Measurements from ENCODE around the gene LIME1. TPM values are rescaled to one million over a fixed set of nuclear protein-coding genes. Genes with fewer than 3 reads are reported as not detected.

LIME1 gene
- total and polyA plus RNA-seq, 2 of the 4 experiments (the other 2 are of a cell fraction), result 0.36 to 7.8 TPM

GRCh38 chr20:63744574-63745423 is 8.3 kb downstream of the LIME1 start:
- H3K4me3 ChIP-seq (ENCODE audit: insufficient read depth, low read depth, low read length), result no peak overlapping the region
- H2AK5ac ChIP-seq (ENCODE audit: low read depth, low read length), result no peak overlapping the region
- H2AFZ ChIP-seq (replicated peaks; ENCODE audit: low read length, poor library complexity), result no peak overlapping the region
- H3K4me2 ChIP-seq (ENCODE audit: low read depth, low read length), result no peak overlapping the region
- no peak overlapping the region for H2BK5ac ChIP-seq (ENCODE audit: low read depth, low read length, poor library complexity, severe bottlenecking)
- WGBS, 2 experiments (ENCODE audit: extremely low coverage in 2 of 2, insufficient read length in 1 of 2), result 91% methylated on average over 6 of the region's 25 CpGs; no CpG with 5 or more reads in 1 of the 2 experiments
- in situ Hi-C loops (cut with MboI; ENCODE audit: low sequenced_read_pairs), result no loop called here
- H3K56ac ChIP-seq (ENCODE audit: extremely low read depth, insufficient read depth, low read length), result no peak overlapping the region
- intact Hi-C loops (cut with micrococcal nuclease), result no loop called here
- no peaks in the 10 kb centered on the region for H3K27me3 ChIP-seq (ENCODE audit: control insufficient read depth, insufficient read depth, low read length)
- H4K8ac ChIP-seq (ENCODE audit: low read depth in 2 of 2, low read length in 2 of 2), result 0 out of 4 replicates have a peak overlapping the region, but pooled peaks of 1 of the 2 experiments have one; percentile 19
- H3K79me1 ChIP-seq (ENCODE audit: low read depth in 1 of 2, low read length in 2 of 2), result peaks cover 4 to 9% of the 10 kb centered on the region in 2 experiments; a peak in 2 of 4 replicates
- no peak overlapping the region for H2AK9ac ChIP-seq (replicated peaks; ENCODE audit: low read depth, low read length, poor library complexity)
- ChIA-PET POLR2A (ENCODE audit: unreplicated experiment) (interaction anchor here (0.7 kb wide), 1 partner anchor 86 kb away, joined by 3 read pairs; the partner anchor contains the start of gene RTEL1), CTCF (no interaction called here)
- dilution Hi-C loops (cut with HindIII; ENCODE audit: low sequenced_read_pairs, unreplicated experiment), result no loop called here
- no peak overlapping the region for H2BK120ac ChIP-seq (ENCODE audit: low read depth, low read length)
- ATAC-seq (ENCODE audit: low read depth) (no peak), DNase-seq (no peak)
- peaks cover 5% of the 10 kb centered on the region for H3K4me1 ChIP-seq (ENCODE audit: control insufficient read depth, insufficient read depth, low read length)
- no peak overlapping the region for H3K27ac ChIP-seq (ENCODE audit: insufficient read depth, low read length)
- H3K9me3 ChIP-seq (ENCODE audit: control insufficient read depth, insufficient read depth, low read length), result no peaks in the 10 kb centered on the region
- no peak overlapping the region for H3K18ac ChIP-seq (ENCODE audit: low read depth, low read length)
- BruUV-seq (replicated peaks), result no TSS peak
- H4K91ac ChIP-seq (ENCODE audit: insufficient read depth, low read depth, low read length), result no peak overlapping the region
- peaks cover 30% of the 10 kb centered on the region; the same call in 1 of the 2 replicates for H3K36me3 ChIP-seq (ENCODE audit: control insufficient read depth, insufficient read depth, low read length)
- H2BK15ac ChIP-seq (ENCODE audit: low read depth, low read length), result no peak overlapping the region
- no peak overlapping the region for H3K9ac ChIP-seq (ENCODE audit: low read depth, low read length)
- H3K14ac ChIP-seq (replicated peaks; ENCODE audit: low read depth, low read length), result no peak overlapping the region
- H4K20me1 ChIP-seq (ENCODE audit: insufficient read depth, low read length), result peaks cover 11% of the 10 kb centered on the region
- H4K5ac ChIP-seq (ENCODE audit: low read depth, low read length), result no peak overlapping the region
- no peak overlapping the region for H2BK20ac ChIP-seq (ENCODE audit: low read depth, low read length)
- no peak overlapping the region for H3K4ac ChIP-seq (ENCODE audit: low read depth, low read length)
- no peak overlapping the region for H3K23ac ChIP-seq (ENCODE audit: low read depth, low read length)
- no peaks in the 10 kb centered on the region for H3K9me1 ChIP-seq (ENCODE audit: insufficient read depth, low read length)
- TF ChIP-seq CTCF (conservative IDR thresholded peaks at IDR 0.05; ENCODE audit: low read depth, low read length), result no peak
- TF ChIP-seq POLR2A (IDR thresholded peaks at IDR 0.05; ENCODE audit: low read depth, low read length), result no peak
- no peak for TF ChIP-seq FOS (IDR thresholded peaks at IDR 0.05; ENCODE audit: low read depth, low read length)
- TF ChIP-seq, protein P1, sequence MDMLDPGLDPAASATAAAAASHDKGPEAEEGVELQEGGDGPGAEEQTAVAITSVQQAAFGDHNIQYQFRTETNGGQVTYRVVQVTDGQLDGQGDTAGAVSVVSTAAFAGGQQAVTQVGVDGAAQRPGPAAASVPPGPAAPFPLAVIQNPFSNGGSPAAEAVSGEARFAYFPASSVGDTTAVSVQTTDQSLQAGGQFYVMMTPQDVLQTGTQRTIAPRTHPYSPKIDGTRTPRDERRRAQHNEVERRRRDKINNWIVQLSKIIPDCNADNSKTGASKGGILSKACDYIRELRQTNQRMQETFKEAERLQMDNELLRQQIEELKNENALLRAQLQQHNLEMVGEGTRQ (IDR thresholded peaks at IDR 0.05; ENCODE audit: low read depth, low read length), result no peak
- no peak for TF ChIP-seq MXI1 (IDR thresholded peaks at IDR 0.05; ENCODE audit: borderline replicate concordance, low read depth, low read length)
- TF ChIP-seq SMC3 (IDR thresholded peaks at IDR 0.05; ENCODE audit: low read depth, low read length), result no peak
- TF ChIP-seq RFX5 (IDR thresholded peaks at IDR 0.05; ENCODE audit: low read depth, low read length), result no peak
- no peak for TF ChIP-seq MAZ (IDR thresholded peaks at IDR 0.05; ENCODE audit: borderline replicate concordance, low read depth, low read length)
- no peak for TF ChIP-seq RCOR1 (IDR thresholded peaks at IDR 0.05; ENCODE audit: insufficient replicate concordance, low read length)
- no peak for TF ChIP-seq CEBPB (IDR thresholded peaks at IDR 0.05; ENCODE audit: low read depth, low read length)
- TF ChIP-seq BHLHE40 (IDR thresholded peaks at IDR 0.05; ENCODE audit: low read depth, low read length), result no peak
- TF ChIP-seq ELK1 (IDR thresholded peaks at IDR 0.05; ENCODE audit: borderline replicate concordance, low read depth, low read length), result no peak
- no peak for TF ChIP-seq CHD1 (IDR thresholded peaks at IDR 0.05; ENCODE audit: low read depth, low read length)
- TF ChIP-seq RAD21 (IDR thresholded peaks at IDR 0.05; ENCODE audit: low read length), result no peak
- TF ChIP-seq MAFK (IDR thresholded peaks at IDR 0.05; ENCODE audit: low read depth, low read length), result no peak

Measured in IMR-90 (cell line).